Activated CD8-positive, alpha-beta memory T cell treated with anti-CD3 and anti-CD28 coated beads, Interleukin-2, amount 10 ng/mL, durations not matched to agents 7 days and 5 days (primary cell): Measurements from ENCODE around the gene OLFML1. TPM values are rescaled to one million over a fixed set of nuclear protein-coding genes. Genes with fewer than 3 reads are reported as not detected.

Experiments
- ATAC-seq: fragments of 150-1000 bp; cut with Tn5 transposase; one replicate; pipeline ENCODE4 v1.10.0; 2021; ENCODE audit warnings: moderate library complexity
- CTCF ChIA-PET: fragments of 350-600 bp; sonication (Branson Sonifier 250); formaldehyde crosslinking; loops from one replicate; lab custom pipeline; 2021; ENCODE audit warnings: antibody characterized with exemption; lab: Charles Lee
- DNase-seq: peaks from one replicate; pipeline ENCODE4 v3.0.0-alpha.2; 2020
- H3K27ac Mint-ChIP-seq: one replicate; pipeline ENCODE4 v1.8.0; 2021; ENCODE audit warnings: mild to moderate bottlenecking, mixed read lengths
- H3K27me3 Mint-ChIP-seq: one replicate; pipeline ENCODE4 v1.8.0; 2021; ENCODE audit warnings: mixed read lengths
- H3K36me3 Mint-ChIP-seq: one replicate; pipeline ENCODE4 v1.8.0; 2021; ENCODE audit warnings: mild to moderate bottlenecking, mixed read lengths
- H3K4me1 Mint-ChIP-seq: one replicate; pipeline ENCODE4 v1.8.0; 2021; ENCODE audit warnings: mixed read lengths
- H3K4me3 Mint-ChIP-seq: one replicate; pipeline ENCODE4 v1.8.0; 2021; ENCODE audit warnings: mild to moderate bottlenecking, moderate library complexity, mixed read lengths
- H3K9me3 Mint-ChIP-seq: one replicate; pipeline ENCODE4 v1.8.0; 2022; ENCODE audit warnings: low read depth, mixed read lengths
- total RNA-seq, 2 experiments: library from RNA; stranded (reverse); gene quantifications; one replicate each; pipeline ENCODE4 v1.2.3, GENCODE V29; 2021

OLFML1 gene
- total RNA-seq, 2 experiments from 2014 or later, result not detected

DNA sequence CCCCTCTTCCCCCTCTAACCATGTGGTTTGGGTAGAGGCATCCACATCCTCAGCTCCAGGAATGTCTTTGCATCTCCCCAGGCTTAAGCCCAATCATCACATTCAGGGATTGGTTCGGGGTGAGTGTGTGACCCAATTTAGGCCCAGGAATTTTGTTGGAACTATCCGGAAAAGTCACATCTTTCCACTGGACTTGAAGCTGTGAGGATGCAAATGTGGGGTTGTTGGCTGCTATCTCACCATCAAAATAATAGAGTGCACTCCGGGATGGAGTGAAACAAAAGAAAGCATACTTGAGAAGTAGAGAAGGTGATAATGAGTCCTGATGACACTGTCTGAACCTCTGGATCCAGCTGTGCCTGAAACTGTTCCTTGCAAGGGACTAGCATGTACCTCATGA, 33.8 kb upstream of the OLFML1 start:
- no peak for ATAC-seq
- CTCF ChIA-PET, result no interaction called here

DNA sequence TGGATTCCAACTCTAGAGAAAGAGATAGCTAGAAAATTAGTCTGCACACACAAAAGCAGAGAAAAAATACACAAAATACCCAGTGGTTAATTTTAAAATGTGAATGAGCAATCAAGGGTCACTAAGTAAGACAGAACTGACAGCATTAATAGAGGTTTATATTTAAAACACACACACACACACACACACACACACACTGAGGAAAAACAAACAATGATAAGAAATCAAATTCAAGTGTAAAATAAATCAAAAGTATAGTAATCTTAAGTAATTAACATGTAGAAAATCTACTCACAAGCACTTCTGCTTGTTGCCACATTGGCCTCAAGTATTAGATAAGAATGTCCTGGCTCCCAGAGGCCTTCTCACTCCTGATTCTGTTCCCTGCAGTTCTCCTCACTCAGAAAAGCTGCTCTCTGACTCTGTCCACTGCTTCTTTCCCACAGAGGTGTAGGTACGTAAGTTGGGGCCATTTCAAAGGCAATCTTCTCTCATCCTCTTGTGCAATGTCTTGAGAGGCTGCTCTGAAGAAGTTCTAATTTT, 33.3 kb upstream of the OLFML1 start:
- Mint-ChIP-seq H3K9me3 (no peaks in the 10 kb centered on the region), H3K4me1 (no peaks in the 10 kb centered on the region), H3K36me3 (no peaks in the 10 kb centered on the region), H3K27me3 (no peaks in the 10 kb centered on the region), H3K27ac (no peak overlapping the region), H3K4me3 (no peak overlapping the region)
- ATAC-seq, result no peak
- CTCF ChIA-PET, result interaction anchor here (1.4 kb wide), 1 partner anchor 61 kb away, joined by 3 read pairs; no protein-coding TSS in a partner anchor
- no peak for DNase-seq

More for the DNA sequence above, 33.8 kb upstream of the OLFML1 start:
- Mint-ChIP-seq H3K36me3 (no peaks in the 10 kb centered on the region), H3K4me3 (no peak overlapping the region), H3K27ac (no peak overlapping the region), H3K9me3 (no peaks in the 10 kb centered on the region), H3K4me1 (no peaks in the 10 kb centered on the region), H3K27me3 (no peaks in the 10 kb centered on the region)
- no peak for DNase-seq

DNA sequence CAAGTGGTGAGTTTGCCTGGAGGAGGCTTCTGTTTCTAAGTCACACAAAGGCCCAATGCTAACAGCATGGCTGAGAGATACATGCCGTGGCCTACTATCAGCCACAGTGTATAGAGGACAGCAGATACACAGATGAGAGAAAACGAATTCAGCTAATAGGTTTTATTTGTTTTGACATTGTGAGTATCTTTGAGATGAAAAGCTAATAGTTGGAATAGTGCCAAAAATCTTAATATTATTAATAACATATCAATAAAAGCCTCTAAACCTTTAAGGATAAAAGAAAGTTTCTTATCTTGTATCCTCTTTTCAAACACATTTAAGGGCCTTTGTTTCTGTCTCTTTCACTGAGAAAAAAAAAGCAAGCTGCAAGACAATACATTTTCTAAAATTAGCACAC, 30.5 kb upstream of the OLFML1 start:
- Mint-ChIP-seq H3K9me3 (no peaks in the 10 kb centered on the region), H3K27ac (no peak overlapping the region), H3K36me3 (no peaks in the 10 kb centered on the region), H3K4me3 (no peak overlapping the region), H3K4me1 (no peaks in the 10 kb centered on the region), H3K27me3 (no peaks in the 10 kb centered on the region)
- CTCF ChIA-PET, result interaction anchor here (0.9 kb wide), 1 partner anchor 12 kb away, joined by 3 read pairs; no protein-coding TSS in a partner anchor
- DNase-seq (no peak), ATAC-seq (no peak)

DNA sequence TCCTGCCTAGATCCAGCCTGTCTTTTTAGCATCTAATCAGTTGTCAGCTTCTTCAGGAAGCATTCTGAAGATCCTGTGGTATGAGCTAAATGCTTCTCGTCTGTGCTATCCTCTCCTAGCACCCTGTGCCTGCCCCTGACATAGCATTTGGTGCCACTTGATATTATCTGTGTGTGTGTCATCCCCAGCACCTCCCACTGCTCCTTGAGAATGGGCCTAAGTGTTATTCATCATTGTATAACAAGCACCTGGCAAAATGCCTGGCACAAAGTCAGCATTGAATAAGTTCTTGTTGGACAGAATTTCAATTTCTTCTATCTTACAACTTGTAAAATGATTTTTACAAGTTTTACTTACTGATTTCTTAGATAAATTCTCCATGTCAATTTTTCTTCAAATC, 28.1 kb upstream of the OLFML1 start:
- Mint-ChIP-seq H3K9me3 (no peaks in the 10 kb centered on the region), H3K36me3 (no peaks in the 10 kb centered on the region), H3K4me3 (no peak overlapping the region), H3K27ac (no peak overlapping the region), H3K4me1 (no peaks in the 10 kb centered on the region), H3K27me3 (peaks cover 3% of the 10 kb centered on the region)
- CTCF ChIA-PET, result no interaction called here
- ATAC-seq, result no peak
- DNase-seq, result no peak

DNA sequence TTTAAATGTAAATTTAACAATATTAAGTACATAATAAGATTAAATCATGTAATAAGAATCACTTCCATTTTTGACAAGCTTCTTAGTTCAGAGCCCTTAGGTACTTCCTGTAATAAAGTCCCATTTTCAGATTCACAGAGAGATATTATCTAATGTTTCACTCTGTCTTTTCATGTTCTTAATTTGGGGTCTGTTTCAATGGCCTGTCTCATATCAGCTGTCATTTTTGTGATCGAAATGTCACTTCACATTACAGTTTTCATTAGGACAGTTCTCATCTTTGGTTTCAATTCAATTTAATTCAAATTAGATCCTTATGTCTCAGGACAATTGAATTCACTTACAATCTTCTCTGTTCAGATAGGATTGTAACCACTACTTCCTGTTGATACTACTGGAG, 22.6 kb upstream of the OLFML1 start:
- ATAC-seq, result no peak
- no peaks in the 10 kb centered on the region for H3K36me3 Mint-ChIP-seq
- no peak overlapping the region for H3K4me3 Mint-ChIP-seq
- CTCF ChIA-PET, result no interaction called here
- H3K27ac Mint-ChIP-seq, result no peak overlapping the region
- no peaks in the 10 kb centered on the region for H3K9me3 Mint-ChIP-seq
- peaks cover 3% of the 10 kb centered on the region for H3K27me3 Mint-ChIP-seq
- no peak for DNase-seq
- H3K4me1 Mint-ChIP-seq, result peaks cover 1% of the 10 kb centered on the region

DNA sequence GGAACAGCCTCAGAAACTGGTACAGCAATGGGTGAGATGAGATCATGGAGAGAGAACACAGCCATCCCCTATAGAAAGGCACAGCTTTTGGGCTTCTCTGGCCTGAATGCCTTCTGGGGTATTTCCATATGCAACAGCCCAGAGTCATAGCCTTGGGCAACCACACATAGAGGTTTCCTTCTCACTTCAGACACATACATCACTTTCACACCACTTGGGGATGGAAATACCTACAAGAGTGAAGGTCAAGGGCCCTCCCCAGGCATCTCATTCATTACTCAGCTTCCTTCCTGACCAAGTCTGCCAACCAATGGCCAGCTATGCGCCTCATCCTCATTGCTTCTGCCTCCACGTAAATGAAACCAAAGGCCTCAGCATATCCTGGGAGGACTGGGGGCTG, 17.7 kb upstream of the OLFML1 start:
- Mint-ChIP-seq H3K4me1 (peaks cover 4% of the 10 kb centered on the region), H3K27ac (no peak overlapping the region), H3K4me3 (no peak overlapping the region), H3K27me3 (no peaks in the 10 kb centered on the region), H3K9me3 (no peaks in the 10 kb centered on the region), H3K36me3 (no peaks in the 10 kb centered on the region)
- DNase-seq, result no peak
- CTCF ChIA-PET, result no interaction called here
- ATAC-seq, result no peak

DNA sequence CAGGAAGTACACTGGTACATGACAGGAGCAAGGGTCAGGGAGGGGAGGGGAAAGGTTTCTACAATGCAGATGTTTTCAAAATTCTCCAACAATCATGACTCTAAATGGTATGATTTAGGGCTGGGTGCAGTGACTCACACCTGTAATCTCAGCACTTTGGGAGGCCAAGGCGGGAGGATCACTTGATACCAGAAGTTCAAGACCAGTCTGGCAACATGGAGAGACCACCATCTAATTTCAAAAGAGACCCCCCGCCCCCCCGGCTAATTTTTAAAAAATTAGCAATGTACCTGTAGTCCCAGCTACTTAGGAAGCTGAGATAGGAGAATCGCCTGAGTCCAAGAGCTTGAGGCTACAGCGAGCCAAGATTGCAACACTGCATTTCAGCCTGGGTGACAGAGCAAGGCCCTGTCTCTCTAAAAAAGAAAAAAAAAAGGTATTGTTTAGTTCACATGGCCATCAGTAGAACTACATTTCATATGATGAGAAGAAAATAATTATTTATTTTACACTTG, 15.9 kb upstream of the OLFML1 start:
- no peak for DNase-seq
- peaks cover 4% of the 10 kb centered on the region for H3K4me1 Mint-ChIP-seq
- CTCF ChIA-PET, result no interaction called here
- H3K9me3 Mint-ChIP-seq, result no peaks in the 10 kb centered on the region
- no peaks in the 10 kb centered on the region for H3K27me3 Mint-ChIP-seq
- no peak for ATAC-seq
- no peak overlapping the region for H3K4me3 Mint-ChIP-seq
- no peaks in the 10 kb centered on the region for H3K36me3 Mint-ChIP-seq
- no peak overlapping the region for H3K27ac Mint-ChIP-seq

DNA sequence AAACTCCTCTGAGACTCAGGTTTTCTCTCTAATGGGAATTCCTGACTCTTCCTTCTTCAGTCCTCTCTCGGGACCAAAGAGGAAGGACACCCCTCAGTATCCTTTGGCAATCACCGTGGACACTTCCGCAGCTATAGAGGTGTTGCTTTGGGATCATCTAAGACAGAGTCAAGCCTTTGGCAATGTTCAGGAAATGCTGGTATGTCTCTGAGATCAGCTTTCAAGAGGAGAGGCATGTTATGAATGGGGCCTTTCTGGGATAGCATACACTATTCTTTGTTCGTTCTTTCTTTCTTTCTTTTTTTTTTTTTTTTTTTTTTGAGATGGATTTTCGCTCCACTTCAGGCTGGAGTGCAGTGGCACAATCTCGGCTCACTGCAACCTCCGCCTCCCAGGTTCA, 14.2 kb upstream of the OLFML1 start:
- Mint-ChIP-seq H3K4me3 (no peak overlapping the region), H3K36me3 (no peaks in the 10 kb centered on the region), H3K9me3 (no peaks in the 10 kb centered on the region), H3K4me1 (peaks cover 4% of the 10 kb centered on the region), H3K27me3 (no peaks in the 10 kb centered on the region), H3K27ac (no peak overlapping the region)
- CTCF ChIA-PET, result no interaction called here
- DNase-seq (no peak), ATAC-seq (no peak)

DNA sequence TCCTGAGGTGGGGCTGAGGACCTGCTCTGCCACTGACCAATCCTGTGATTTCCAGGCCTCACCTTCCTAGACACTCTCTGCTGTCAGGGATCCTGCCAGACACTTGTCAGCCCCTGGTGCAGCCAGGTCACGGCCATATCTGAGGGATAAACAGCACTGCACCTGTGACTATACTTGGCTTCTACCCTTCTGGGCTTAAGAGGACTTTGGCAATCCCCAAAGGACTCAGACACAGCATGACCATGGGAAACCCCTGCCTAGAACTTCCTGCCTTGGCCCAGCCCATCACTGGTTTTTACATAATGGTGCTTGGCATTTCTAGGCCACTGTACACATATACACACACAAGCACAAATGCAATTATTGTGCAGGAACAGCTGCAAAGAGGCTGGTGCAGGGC, 11.6 kb upstream of the OLFML1 start:
- DNase-seq (no peak), ATAC-seq (no peak)
- Mint-ChIP-seq H3K4me3 (no peak overlapping the region), H3K27me3 (no peaks in the 10 kb centered on the region), H3K36me3 (no peaks in the 10 kb centered on the region), H3K27ac (no peak overlapping the region), H3K9me3 (no peaks in the 10 kb centered on the region), H3K4me1 (no peaks in the 10 kb centered on the region)
- CTCF ChIA-PET, result interaction anchor here (1.0 kb wide), 1 partner anchor 31 kb away, joined by 3 read pairs; no protein-coding TSS in a partner anchor

DNA sequence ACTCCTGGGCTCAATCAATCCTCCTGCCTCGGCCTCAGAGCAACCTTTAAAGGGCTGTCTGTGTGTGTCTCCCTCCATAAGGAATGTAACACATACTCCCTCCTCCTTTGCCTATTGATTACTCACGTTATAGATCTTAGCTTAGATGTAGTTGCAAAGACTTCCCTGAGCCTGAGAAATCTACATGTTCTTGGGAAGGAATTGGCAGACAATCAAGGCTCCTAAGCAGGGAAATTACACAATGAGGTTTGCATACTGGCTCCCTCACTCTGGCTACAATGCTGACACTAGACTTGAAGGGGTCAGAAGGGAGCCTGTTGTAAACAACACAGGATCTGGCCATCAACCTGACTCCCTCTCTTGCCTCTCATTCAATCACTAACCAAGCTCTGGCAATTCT, 5.2 kb upstream of the OLFML1 start:
- H3K36me3 Mint-ChIP-seq, result no peaks in the 10 kb centered on the region
- no peaks in the 10 kb centered on the region for H3K9me3 Mint-ChIP-seq
- no peaks in the 10 kb centered on the region for H3K4me1 Mint-ChIP-seq
- CTCF ChIA-PET, result interaction anchor here (1.2 kb wide), 1 partner anchor 91 kb away, joined by 3 read pairs; no protein-coding TSS in a partner anchor
- H3K4me3 Mint-ChIP-seq, result no peak overlapping the region
- peaks cover 3% of the 10 kb centered on the region for H3K27me3 Mint-ChIP-seq
- DNase-seq (no peak), ATAC-seq (no peak)
- H3K27ac Mint-ChIP-seq, result no peak overlapping the region

DNA sequence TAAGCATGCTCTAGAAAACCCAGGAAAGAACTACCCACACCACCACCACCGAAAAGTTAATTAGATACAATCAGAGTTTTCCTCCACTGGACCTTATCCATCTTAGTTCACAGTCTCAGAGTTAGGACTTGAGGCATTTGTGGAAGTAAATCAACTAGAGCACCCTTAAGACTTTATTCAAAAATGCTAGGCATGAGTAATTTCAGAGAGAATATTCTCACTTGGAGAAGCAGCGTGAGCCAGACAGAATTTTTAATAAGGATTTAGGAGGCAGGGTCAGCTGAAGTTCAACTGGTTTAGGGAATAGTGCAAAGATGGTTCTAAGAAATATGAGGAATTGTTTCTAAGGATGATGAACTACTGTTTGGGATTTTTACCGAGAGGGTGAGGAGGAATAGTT, 1.2 kb upstream of the OLFML1 start:
- Mint-ChIP-seq H3K4me3 (no peak overlapping the region), H3K4me1 (no peaks in the 10 kb centered on the region), H3K27me3 (peaks cover 5% of the 10 kb centered on the region), H3K9me3 (no peaks in the 10 kb centered on the region), H3K36me3 (no peaks in the 10 kb centered on the region), H3K27ac (no peak overlapping the region)
- ATAC-seq, result no peak
- DNase-seq, result no peak
- CTCF ChIA-PET, result no interaction called here

DNA sequence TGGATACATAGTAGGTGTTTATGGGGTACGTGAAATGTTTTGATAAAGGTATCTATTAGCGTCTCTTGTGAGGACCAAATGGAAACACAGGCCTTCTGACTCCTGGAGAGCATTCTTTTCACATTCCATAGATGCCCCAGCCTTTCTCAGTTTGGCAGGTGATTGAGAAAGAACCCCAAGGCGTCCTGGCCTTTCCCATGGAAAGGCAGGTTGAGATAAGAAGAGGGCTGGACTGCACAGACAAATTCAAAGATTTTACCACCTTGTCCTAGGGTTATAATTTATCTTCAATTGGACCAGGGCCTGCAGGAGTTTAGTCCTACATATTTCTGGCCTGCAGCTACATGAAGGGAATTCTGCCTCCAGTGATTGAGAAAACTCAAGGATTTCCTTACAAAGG, 661 bp upstream of the OLFML1 start:
- H3K27ac Mint-ChIP-seq, result no peak overlapping the region
- H3K36me3 Mint-ChIP-seq, result no peaks in the 10 kb centered on the region
- H3K9me3 Mint-ChIP-seq, result no peaks in the 10 kb centered on the region
- no peak for ATAC-seq
- no peak for DNase-seq
- H3K4me3 Mint-ChIP-seq, result no peak overlapping the region
- no peaks in the 10 kb centered on the region for H3K4me1 Mint-ChIP-seq
- CTCF ChIA-PET, result no interaction called here
- peaks cover 10% of the 10 kb centered on the region for H3K27me3 Mint-ChIP-seq

DNA sequence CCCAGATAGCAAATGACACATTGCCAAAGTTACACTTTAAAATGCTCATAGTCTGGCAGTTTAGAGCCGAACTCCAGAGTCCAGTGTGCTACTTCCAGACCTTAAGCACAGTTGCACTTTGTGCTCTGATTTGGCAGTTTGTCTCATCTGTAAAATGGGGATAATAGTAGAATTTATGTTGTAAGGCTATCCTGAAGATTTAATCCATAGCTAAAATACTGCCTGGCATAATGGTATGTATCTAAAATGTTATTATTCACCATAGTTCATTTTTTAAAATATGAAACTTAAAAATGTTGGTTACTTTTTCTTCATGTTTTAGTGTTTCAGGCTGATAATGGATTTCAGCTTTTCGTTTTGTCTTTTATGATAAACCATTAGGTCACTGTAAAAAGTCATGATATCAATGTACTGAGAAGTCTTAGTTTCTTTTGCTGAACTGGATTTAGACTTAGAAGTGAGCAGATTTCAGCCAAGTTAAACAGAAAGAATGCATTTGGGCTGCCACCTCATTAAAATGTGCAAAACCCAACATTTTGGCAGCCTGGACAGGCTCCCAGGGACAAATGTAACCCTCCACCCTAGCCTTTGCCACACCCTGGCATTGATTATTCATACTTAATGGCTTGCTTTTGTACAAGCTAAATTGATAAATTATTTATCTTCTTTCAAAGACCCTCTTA, 933 bp downstream of the OLFML1 start:
- H3K27me3 Mint-ChIP-seq, result peaks cover 10% of the 10 kb centered on the region
- no peak overlapping the region for H3K4me3 Mint-ChIP-seq
- no peaks in the 10 kb centered on the region for H3K4me1 Mint-ChIP-seq
- no peak overlapping the region for H3K27ac Mint-ChIP-seq
- ATAC-seq (no peak), DNase-seq (no peak)
- CTCF ChIA-PET, result interaction anchor here (2.4 kb wide), 1 partner anchor 171 kb away, joined by 6 read pairs; no protein-coding TSS in a partner anchor
- H3K36me3 Mint-ChIP-seq, result no peaks in the 10 kb centered on the region
- H3K9me3 Mint-ChIP-seq, result no peaks in the 10 kb centered on the region

DNA sequence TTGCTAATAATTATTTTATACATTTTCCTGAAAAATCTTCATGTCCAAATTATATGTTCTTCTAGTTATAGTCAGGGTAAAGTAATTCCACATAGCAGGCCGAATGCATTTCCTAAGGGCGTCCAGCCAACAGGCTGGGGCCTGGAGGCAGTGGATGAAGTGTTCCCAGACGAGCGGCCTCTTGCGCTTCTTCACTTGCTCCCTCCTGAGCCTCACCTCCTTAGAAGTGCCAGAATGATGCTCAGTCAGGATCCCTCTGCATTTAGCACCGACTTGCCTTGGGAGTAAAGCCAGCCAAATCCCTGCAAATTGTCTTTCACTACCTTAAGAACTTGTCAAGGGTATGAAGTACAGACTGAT, 1.5 kb downstream of the OLFML1 start:
- Mint-ChIP-seq H3K4me3 (no peak overlapping the region), H3K27me3 (peaks cover 10% of the 10 kb centered on the region), H3K27ac (no peak overlapping the region), H3K4me1 (no peaks in the 10 kb centered on the region), H3K36me3 (no peaks in the 10 kb centered on the region), H3K9me3 (no peaks in the 10 kb centered on the region)
- DNase-seq (no peak), ATAC-seq (no peak)
- CTCF ChIA-PET, result interaction anchor here (2.4 kb wide), 1 partner anchor 171 kb away, joined by 6 read pairs; no protein-coding TSS in a partner anchor
